Calu3 (cell line): Measurements from ENCODE around the gene ZNF786. TPM values are rescaled to one million over a fixed set of nuclear protein-coding genes. Genes with fewer than 3 reads are reported as not detected.

Experiments used
- BruUV-seq: library from RNA; stranded (reverse); fragments of 400-500 nt; replicated peaks from 2 replicates; lab custom pipeline; 2021; lab: Mats Ljungman, UMichigan
- CTCF ChIA-PET: fragments of 300-600 bp; sonication (Branson Sonifier 250); formaldehyde crosslinking; loops from one replicate; lab custom pipeline; 2022; ENCODE audit warnings: antibody characterized with exemption; lab: Charles Lee
- DNase-seq: peaks from one replicate; pipeline ENCODE4 v3.0.0; 2022
- H3K27ac Mint-ChIP-seq: one replicate; pipeline ENCODE4 v1.8.0; 2022; ENCODE audit warnings: mixed read lengths; ENCODE audit not compliant: unreplicated experiment
- H3K27me3 Mint-ChIP-seq: one replicate; pipeline ENCODE4 v1.8.0; 2022; ENCODE audit warnings: mixed read lengths; ENCODE audit not compliant: unreplicated experiment
- H3K36me3 Mint-ChIP-seq: one replicate; pipeline ENCODE4 v1.8.0; 2022; ENCODE audit warnings: mild to moderate bottlenecking, moderate library complexity, mixed read lengths; ENCODE audit not compliant: insufficient read depth, unreplicated experiment
- H3K4me1 Mint-ChIP-seq: one replicate; pipeline ENCODE4 v1.8.0; 2022; ENCODE audit warnings: mild to moderate bottlenecking, low read depth, mixed read lengths; ENCODE audit not compliant: unreplicated experiment
- H3K4me3 Mint-ChIP-seq: one replicate; pipeline ENCODE4 v1.8.0; 2022; ENCODE audit warnings: mild to moderate bottlenecking, low read depth, moderate library complexity, mixed read lengths; ENCODE audit not compliant: unreplicated experiment
- H3K9me3 Mint-ChIP-seq: one replicate; pipeline ENCODE4 v1.8.0; 2022; ENCODE audit warnings: low read depth, mixed read lengths; ENCODE audit not compliant: unreplicated experiment
- intact Hi-C: fragments of 100-400 bp; cut with micrococcal nuclease; formaldehyde crosslinking; loops from one replicate; pipeline ENCODE4 v1.10.0; 2022; ENCODE audit not compliant: unreplicated experiment
- total RNA-seq: library from RNA; stranded (reverse); gene quantifications from 2 replicates; pipeline ENCODE4 v1.2.3, GENCODE V29; 2022
- TF ChIP-seq, protein P1 (sequence below): fragments of 200-600 bp; IDR thresholded peaks from one replicate; pipeline ENCODE4 v1.8.0; 2022; ENCODE audit warnings: antibody characterized with exemption; ENCODE audit not compliant: unreplicated experiment

The ZNF786 gene
- total RNA-seq, 1 experiment from 2014 or later, result 9.8 TPM

DNA sequence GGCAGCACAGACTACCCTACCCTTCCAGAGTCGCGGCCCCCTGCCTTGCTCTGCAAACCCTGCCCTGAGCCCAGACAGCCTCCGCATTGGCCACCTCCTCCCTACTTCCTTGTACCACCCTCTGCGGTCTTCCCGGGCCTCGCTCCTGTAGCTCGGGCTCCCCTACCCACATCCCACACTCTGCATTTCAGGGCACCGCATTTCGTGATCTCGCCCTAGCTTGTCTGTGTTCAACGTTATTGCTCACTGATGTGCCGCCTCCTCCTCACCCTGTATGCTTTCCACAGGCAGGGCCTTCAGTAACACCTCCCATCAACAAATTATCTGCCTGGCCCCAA, 68.8 kb downstream of the ZNF786 start:
- intact Hi-C loops, result no loop called here
- peaks cover 45% of the 10 kb centered on the region for H3K4me1 Mint-ChIP-seq
- H3K9me3 Mint-ChIP-seq, result no peaks in the 10 kb centered on the region
- CTCF ChIA-PET, result interaction anchor here (0.5 to 0.9 kb wide), 2 partner anchors 9 to 70 kb away, joined by 3 read pairs; no protein-coding TSS in a partner anchor
- BruUV-seq, result no TSS peak
- TF ChIP-seq, protein P1, sequence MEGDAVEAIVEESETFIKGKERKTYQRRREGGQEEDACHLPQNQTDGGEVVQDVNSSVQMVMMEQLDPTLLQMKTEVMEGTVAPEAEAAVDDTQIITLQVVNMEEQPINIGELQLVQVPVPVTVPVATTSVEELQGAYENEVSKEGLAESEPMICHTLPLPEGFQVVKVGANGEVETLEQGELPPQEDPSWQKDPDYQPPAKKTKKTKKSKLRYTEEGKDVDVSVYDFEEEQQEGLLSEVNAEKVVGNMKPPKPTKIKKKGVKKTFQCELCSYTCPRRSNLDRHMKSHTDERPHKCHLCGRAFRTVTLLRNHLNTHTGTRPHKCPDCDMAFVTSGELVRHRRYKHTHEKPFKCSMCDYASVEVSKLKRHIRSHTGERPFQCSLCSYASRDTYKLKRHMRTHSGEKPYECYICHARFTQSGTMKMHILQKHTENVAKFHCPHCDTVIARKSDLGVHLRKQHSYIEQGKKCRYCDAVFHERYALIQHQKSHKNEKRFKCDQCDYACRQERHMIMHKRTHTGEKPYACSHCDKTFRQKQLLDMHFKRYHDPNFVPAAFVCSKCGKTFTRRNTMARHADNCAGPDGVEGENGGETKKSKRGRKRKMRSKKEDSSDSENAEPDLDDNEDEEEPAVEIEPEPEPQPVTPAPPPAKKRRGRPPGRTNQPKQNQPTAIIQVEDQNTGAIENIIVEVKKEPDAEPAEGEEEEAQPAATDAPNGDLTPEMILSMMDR, result no peak
- peaks cover 71% of the 10 kb centered on the region for H3K36me3 Mint-ChIP-seq
- peak overlapping the region; percentile 22 for H3K27ac Mint-ChIP-seq
- no peak for DNase-seq
- no peaks in the 10 kb centered on the region for H3K27me3 Mint-ChIP-seq
- no peak overlapping the region for H3K4me3 Mint-ChIP-seq

GRCh38 chr7:149020483-149020882, 70.0 kb downstream of the ZNF786 start:
- intact Hi-C loops, result no loop called here
- CTCF ChIA-PET, result interaction anchor here (0.6 kb wide), 1 partner anchor 507 kb away, joined by 3 read pairs; no protein-coding TSS in a partner anchor

More at GRCh38 chr7:149020483-149020882, 70.0 kb downstream of the ZNF786 start:
- Mint-ChIP-seq H3K4me1 (peaks cover 38% of the 10 kb centered on the region), H3K4me3 (no peak overlapping the region), H3K36me3 (peaks cover 71% of the 10 kb centered on the region), H3K27me3 (no peaks in the 10 kb centered on the region), H3K27ac (peak overlapping the region; percentile 5), H3K9me3 (no peaks in the 10 kb centered on the region)
- BruUV-seq, result no TSS peak
- TF ChIP-seq, protein P1, result no peak
- DNase-seq, result no peak

Other genes starting within 250 kb of the ZNF786 start
- 40.2 and 46.5 TPM in 2 replicates for gene EZH2, start 206.4 kb downstream of the ZNF786 start, total RNA-seq
- 332 and 351 TPM in 2 replicates for gene PDIA4, start 62.2 kb downstream of the ZNF786 start, total RNA-seq
- 1.0 and 1.5 TPM in 2 replicates for gene ZNF425, start 35.6 kb upstream of the ZNF786 start, total RNA-seq
- 14.6 and 17.0 TPM in 2 replicates for gene ZNF398, start 56.7 kb upstream of the ZNF786 start, total RNA-seq
- gene ZNF282, start 104.8 kb upstream of the ZNF786 start, total RNA-seq, result 40.3 and 45.2 TPM in 2 replicates
- gene ZNF212, start 148.9 kb upstream of the ZNF786 start, total RNA-seq, result 17.2 and 18.5 TPM in 2 replicates
- gene ZNF783, start 171.5 kb upstream of the ZNF786 start, total RNA-seq, result 17.8 and 18.1 TPM in 2 replicates